Ishikawa (cell line): ENCODE measurements around the gene ANKRD44.

Source experiments
- CEBPB ChIP-seq: IDR thresholded peaks from 2 replicates; pipeline ENCODE4 v1.6.1; 2012
- CREB1 ChIP-seq: IDR thresholded peaks from 2 replicates; pipeline ENCODE4 v1.6.1; 2012; ENCODE audit warnings: low read depth
- EGR1 ChIP-seq: IDR thresholded peaks from 2 replicates; pipeline ENCODE4 v1.6.1; 2012
- EP300 ChIP-seq: IDR thresholded peaks from 2 replicates; pipeline ENCODE4 v1.6.1; 2012; ENCODE audit warnings: borderline replicate concordance
- RAD21 ChIP-seq: IDR thresholded peaks from 2 replicates; pipeline ENCODE4 v1.6.1; 2012; ENCODE audit warnings: low read depth
- TCF12 ChIP-seq: IDR thresholded peaks from 2 replicates; pipeline ENCODE4 v1.6.1; 2012; ENCODE audit warnings: low read depth
- TEAD4 ChIP-seq: IDR thresholded peaks from 2 replicates; pipeline ENCODE4 v1.6.1; 2012
- YY1 ChIP-seq: IDR thresholded peaks from 2 replicates; pipeline ENCODE4 v1.6.1; 2012; ENCODE audit warnings: low read depth
- TF ChIP-seq, protein P1 (sequence below): IDR thresholded peaks from 2 replicates; pipeline ENCODE4 v1.6.1; 2012

GRCh38 chr2:196971574-196972279, 338.9 kb downstream of the ANKRD44 start:
- TF ChIP-seq RAD21, result no peak
- no peak for TF ChIP-seq CEBPB
- TF ChIP-seq EP300, result no peak
- TF ChIP-seq CREB1, result no peak
- no peak for TF ChIP-seq TCF12
- TF ChIP-seq, protein P1, sequence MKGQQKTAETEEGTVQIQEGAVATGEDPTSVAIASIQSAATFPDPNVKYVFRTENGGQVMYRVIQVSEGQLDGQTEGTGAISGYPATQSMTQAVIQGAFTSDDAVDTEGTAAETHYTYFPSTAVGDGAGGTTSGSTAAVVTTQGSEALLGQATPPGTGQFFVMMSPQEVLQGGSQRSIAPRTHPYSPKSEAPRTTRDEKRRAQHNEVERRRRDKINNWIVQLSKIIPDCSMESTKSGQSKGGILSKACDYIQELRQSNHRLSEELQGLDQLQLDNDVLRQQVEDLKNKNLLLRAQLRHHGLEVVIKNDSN, result no peak
- TF ChIP-seq YY1, result no peak
- TF ChIP-seq TEAD4, result no peak
- TF ChIP-seq EGR1, result no peak
